NB4 (cell line): ENCODE results near the gene SMYD3.

Experiments used
- CTCF ChIP-seq: IDR thresholded peaks from one replicate; pipeline ENCODE4 v1.5.1; 2012; ENCODE audit warnings: low read depth, low read length
- MAX ChIP-seq: IDR thresholded peaks from 2 replicates; pipeline ENCODE4 v1.6.1; 2011; ENCODE audit warnings: low read depth, low read length
- POLR2A ChIP-seq: IDR thresholded peaks from 2 replicates; pipeline ENCODE4 v1.6.1; 2011; ENCODE audit warnings: mild to moderate bottlenecking; ENCODE audit not compliant: insufficient read length; ENCODE audit errors: extremely low read depth

- TF ChIP-seq POLR2A (no peak), CTCF (no peak), MAX (no peak)
Observed at GRCh38 chr1:246418565-246419312, 88.3 kb downstream of the SMYD3 start.
